Right atrium auricular region (tissue), 2 donors: Measurements from ENCODE around the gene ITGB8. TPM values are rescaled to one million over a fixed set of nuclear protein-coding genes. Genes with fewer than 3 reads are reported as not detected.
A peak's percentile ranks its signal among the peaks of the same experiment; 100 is the strongest.

Experiments
- DNase-seq: peaks from one replicate; pipeline ENCODE4 v3.0.0-alpha.2; 2019; ENCODE audit warnings: low spot score
- H3K27ac ChIP-seq, 2 donors: fragments of 200-600 bp; sonication (generic); 1 replicate in 1 of 2; 2 replicates in 1 of 2; pipeline ENCODE4 v1.5.1; 2016 to 2019
- H3K27me3 ChIP-seq, 2 donors: fragments of 200-600 bp; sonication (generic); one replicate each; pipeline versions ENCODE4 v1.5.1 to v1.6.0; 2017 to 2019
- H3K36me3 ChIP-seq: fragments of 200-600 bp; sonication (generic); one replicate; pipeline ENCODE4 v1.5.1; 2016
- H3K4me1 ChIP-seq, 2 donors: fragments of 200-600 bp; sonication (generic); one replicate each; pipeline versions ENCODE4 v1.5.1 to v1.6.0; 2017 to 2019
- H3K4me3 ChIP-seq, 2 donors: fragments of 200-600 bp; sonication (generic); 1 replicate in 1 of 2; 2 replicates in 1 of 2; pipeline ENCODE4 v1.5.1; 2017 to 2019; ENCODE audit warnings: mild to moderate bottlenecking in 1 of 2, moderate library complexity in 1 of 2
- H3K9me3 ChIP-seq, 2 donors: fragments of 200-600 bp; sonication (generic); one replicate each; pipeline ENCODE4 v1.5.1; 2019
- total RNA-seq, 2 donors: library from RNA; depleted of rRNA; stranded (reverse); fragments of >200 nt; gene quantifications; one replicate each; pipeline ENCODE4 v1.1.0, GENCODE V29; 2016
- TF ChIP-seq, protein P1 (sequence below), 2 donors: fragments of 200-600 bp; sonication (generic); IDR thresholded peaks; one replicate each; pipeline ENCODE4 v1.5.1; 2019; ENCODE audit warnings: antibody characterized with exemption in 2 of 2

ITGB8 gene
- total RNA-seq = 1 to 10 TPM; 4.9 to 8.6 TPM

GRCh38 chr7:20330239-20330927 is at the start of gene ITGB8:
ITGB8 (plus strand) TSS chr7:20330900; CDS start chr7:20331807, 907 bp downstream.
- TF ChIP-seq, protein P1, sequence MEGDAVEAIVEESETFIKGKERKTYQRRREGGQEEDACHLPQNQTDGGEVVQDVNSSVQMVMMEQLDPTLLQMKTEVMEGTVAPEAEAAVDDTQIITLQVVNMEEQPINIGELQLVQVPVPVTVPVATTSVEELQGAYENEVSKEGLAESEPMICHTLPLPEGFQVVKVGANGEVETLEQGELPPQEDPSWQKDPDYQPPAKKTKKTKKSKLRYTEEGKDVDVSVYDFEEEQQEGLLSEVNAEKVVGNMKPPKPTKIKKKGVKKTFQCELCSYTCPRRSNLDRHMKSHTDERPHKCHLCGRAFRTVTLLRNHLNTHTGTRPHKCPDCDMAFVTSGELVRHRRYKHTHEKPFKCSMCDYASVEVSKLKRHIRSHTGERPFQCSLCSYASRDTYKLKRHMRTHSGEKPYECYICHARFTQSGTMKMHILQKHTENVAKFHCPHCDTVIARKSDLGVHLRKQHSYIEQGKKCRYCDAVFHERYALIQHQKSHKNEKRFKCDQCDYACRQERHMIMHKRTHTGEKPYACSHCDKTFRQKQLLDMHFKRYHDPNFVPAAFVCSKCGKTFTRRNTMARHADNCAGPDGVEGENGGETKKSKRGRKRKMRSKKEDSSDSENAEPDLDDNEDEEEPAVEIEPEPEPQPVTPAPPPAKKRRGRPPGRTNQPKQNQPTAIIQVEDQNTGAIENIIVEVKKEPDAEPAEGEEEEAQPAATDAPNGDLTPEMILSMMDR (IDR thresholded peaks at IDR 0.05) = no peak
- Histone ChIP-seq H3K27me3 (no peaks in the 10 kb centered on the region), H3K4me1 (peaks cover 0 to 3% of the 10 kb centered on the region in 2 donors), H3K36me3 (no peaks in the 10 kb centered on the region), H3K4me3 (peak within 1 kb of the TSS; percentile 48 to 63), H3K27ac (peak within 1 kb of the TSS; percentile 72 to 83), H3K9me3 (no peaks in the 10 kb centered on the region)
- peak; percentile 84 for DNase-seq

DNA sequence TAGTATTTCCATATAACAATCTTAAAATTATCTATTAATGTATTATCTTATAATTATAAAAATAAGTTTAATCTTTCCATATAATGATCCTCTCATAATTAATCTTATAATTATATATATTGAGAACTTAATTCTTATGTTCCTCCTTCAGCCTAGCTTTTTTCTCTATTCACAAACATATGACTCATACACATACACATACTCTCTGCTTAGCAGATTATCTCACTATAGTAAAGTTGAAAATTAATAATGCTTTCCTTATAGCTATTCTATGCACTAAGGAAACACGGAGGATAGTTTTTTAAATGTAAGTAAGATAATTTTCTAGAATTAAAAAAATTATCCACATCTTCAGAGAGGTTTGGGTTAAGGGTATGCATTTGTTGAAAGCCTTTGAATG is 47.7 kb upstream of the ITGB8 start:
- no peak for DNase-seq
- Histone ChIP-seq H3K9me3 (no peaks in the 10 kb centered on the region), H3K4me3 (no peak overlapping the region), H3K27ac (no peak overlapping the region), H3K4me1 (no peaks in the 10 kb centered on the region), H3K27me3 (no peaks in the 10 kb centered on the region), H3K36me3 (no peaks in the 10 kb centered on the region)
- TF ChIP-seq, protein P1 (IDR thresholded peaks at IDR 0.05) = no peak

- no peak for DNase-seq
- TF ChIP-seq, protein P1 (IDR thresholded peaks at IDR 0.05) = no peak
- H3K27me3 ChIP-seq = no peaks in the 10 kb centered on the region
- no peak overlapping the region for H3K4me3 ChIP-seq
- no peaks in the 10 kb centered on the region for H3K4me1 ChIP-seq
- no peaks in the 10 kb centered on the region for H3K36me3 ChIP-seq
- H3K9me3 ChIP-seq = no peaks in the 10 kb centered on the region
- no peak overlapping the region for H3K27ac ChIP-seq
These were observed 47.3 kb upstream of the ITGB8 start for GRCh38 chr7:20283385-20283784.

GRCh38 chr7:20284003-20284770 is 46.5 kb upstream of the ITGB8 start:
- Histone ChIP-seq H3K9me3 (no peaks in the 10 kb centered on the region), H3K4me3 (no peak overlapping the region), H3K4me1 (no peaks in the 10 kb centered on the region), H3K27ac (no peak overlapping the region), H3K27me3 (no peaks in the 10 kb centered on the region), H3K36me3 (no peaks in the 10 kb centered on the region)
- no peak for DNase-seq
- TF ChIP-seq, protein P1 (IDR thresholded peaks at IDR 0.05) = no peak

- H3K27me3 ChIP-seq = no peaks in the 10 kb centered on the region
- no peaks in the 10 kb centered on the region for H3K36me3 ChIP-seq
- no peaks in the 10 kb centered on the region for H3K4me1 ChIP-seq
- no peak for DNase-seq
- H3K27ac ChIP-seq = no peak overlapping the region
- H3K9me3 ChIP-seq = no peaks in the 10 kb centered on the region
- no peak overlapping the region for H3K4me3 ChIP-seq
- TF ChIP-seq, protein P1 (IDR thresholded peaks at IDR 0.05) = no peak
These were observed 45.9 kb upstream of the ITGB8 start for GRCh38 chr7:20284771-20285143.
